ENCODE measurements around the gene C1QTNF2. TPM values are rescaled to one million over a fixed set of nuclear protein-coding genes. Genes with fewer than 3 reads are reported as not detected.
A peak's percentile ranks its signal among the peaks of the same experiment; 100 is the strongest.

The C1QTNF2 gene
- total RNA-seq, 4 donors from 2014 or later = 1.1 TPM; not detected in 2

DNA sequence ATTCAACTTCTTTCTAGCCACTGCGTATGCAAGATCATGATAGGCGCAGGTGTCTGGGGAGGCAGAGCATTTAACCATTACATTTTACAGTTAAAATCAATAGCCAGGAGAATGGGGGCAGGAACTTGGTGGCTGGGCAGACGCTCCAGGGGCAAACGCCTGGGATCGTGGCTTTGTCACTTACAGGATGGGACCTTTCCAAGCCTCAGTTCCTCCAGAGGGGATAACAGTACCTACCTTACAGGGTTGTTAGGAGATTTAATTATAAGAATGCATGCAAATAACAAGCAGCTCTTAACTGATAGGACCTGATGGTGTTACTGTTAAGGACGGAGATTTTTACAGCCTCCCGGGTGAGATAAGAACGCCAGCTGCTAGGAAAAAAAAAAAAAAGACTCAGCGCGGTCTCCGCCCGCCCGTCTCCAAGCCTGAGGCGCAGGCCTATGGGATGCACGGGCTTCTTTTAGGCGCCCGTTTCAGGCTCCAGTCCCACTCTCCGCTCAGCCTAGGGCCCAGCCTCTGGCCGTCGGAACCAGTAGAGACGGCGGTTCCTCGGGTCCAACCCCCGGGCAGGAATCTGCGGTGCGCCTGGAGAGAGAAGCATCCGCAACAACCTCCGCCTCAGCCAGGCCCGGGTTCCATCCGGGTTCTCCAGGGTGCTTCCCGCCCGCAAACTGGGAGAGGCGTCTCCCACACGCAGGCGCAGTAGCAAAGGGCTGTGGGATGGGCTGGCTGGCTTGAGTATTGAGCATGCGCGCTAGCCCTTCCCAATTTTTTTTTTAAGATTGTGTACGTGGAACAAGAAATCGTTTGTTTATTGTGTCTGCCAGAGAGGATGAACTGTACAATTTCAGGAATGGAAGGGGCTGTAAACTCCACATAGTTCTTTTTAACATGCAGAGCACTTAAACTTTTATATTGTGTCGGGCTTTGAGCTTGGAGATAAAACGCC, 29.3 kb upstream of the C1QTNF2 start, which contains the start of gene FAM200C:
FAM200C (minus strand) TSS at position 653 of the 952 bp plus-strand sequence. CDS start 4,564 bp downstream, outside the sequence.
- WGBS, 2 donors = 1 to 3% methylated on average over 26 to 38 of the region's 41 CpGs
- intact Hi-C loops (cut with DNase I) = no loop called here
- Histone ChIP-seq H3K9me3 (no peaks in the 10 kb centered on the region), H3K27me3 (no peaks in the 10 kb centered on the region), H3K4me1 (peaks cover 12 to 26% of the 10 kb centered on the region in 2 donors), H3K27ac (peak within 1 kb of the TSS; percentile 57 to 77 (median 74)), H3K36me3 (peaks cover 17 to 24% of the 10 kb centered on the region in 2 donors), H3K4me3 (replicated peaks in 1 of 3) (peak within 1 kb of the TSS; percentile 41 to 63 (median 50))
- peak; percentile 87 to 90 for DNase-seq
- TF ChIP-seq, protein P1, sequence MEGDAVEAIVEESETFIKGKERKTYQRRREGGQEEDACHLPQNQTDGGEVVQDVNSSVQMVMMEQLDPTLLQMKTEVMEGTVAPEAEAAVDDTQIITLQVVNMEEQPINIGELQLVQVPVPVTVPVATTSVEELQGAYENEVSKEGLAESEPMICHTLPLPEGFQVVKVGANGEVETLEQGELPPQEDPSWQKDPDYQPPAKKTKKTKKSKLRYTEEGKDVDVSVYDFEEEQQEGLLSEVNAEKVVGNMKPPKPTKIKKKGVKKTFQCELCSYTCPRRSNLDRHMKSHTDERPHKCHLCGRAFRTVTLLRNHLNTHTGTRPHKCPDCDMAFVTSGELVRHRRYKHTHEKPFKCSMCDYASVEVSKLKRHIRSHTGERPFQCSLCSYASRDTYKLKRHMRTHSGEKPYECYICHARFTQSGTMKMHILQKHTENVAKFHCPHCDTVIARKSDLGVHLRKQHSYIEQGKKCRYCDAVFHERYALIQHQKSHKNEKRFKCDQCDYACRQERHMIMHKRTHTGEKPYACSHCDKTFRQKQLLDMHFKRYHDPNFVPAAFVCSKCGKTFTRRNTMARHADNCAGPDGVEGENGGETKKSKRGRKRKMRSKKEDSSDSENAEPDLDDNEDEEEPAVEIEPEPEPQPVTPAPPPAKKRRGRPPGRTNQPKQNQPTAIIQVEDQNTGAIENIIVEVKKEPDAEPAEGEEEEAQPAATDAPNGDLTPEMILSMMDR (IDR thresholded peaks at IDR 0.05) = no peak
- peak; percentile 57 to 85 for TF ChIP-seq POLR2A (IDR thresholded peaks at IDR 0.05)

DNA sequence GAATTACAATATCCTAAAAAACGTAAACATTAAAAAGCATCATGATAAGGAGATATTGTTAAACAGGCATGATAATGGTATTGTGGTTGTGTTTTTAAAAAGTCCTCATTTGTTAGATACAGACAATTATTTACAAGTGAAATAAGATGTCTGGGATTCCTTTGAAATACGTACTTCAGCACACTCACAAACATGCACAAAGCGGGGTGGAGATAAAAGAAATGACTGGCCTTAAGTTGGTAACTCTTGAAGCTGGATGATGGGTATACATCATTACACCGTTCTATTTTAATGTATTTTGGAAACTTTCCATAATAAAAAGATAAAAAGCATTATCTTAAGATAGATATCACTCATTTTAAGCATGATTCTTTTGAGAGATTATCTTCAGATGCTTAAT, 28.4 kb upstream of the C1QTNF2 start:
- TF ChIP-seq, protein P1 (IDR thresholded peaks at IDR 0.05) = no peak
- TF ChIP-seq POLR2A (IDR thresholded peaks at IDR 0.05) = no peak
- Histone ChIP-seq H3K4me3 (replicated peaks in 1 of 3) (peak overlapping the region in 1 of 3 donors; percentile 50), H3K27ac (peak overlapping the region in 1 of 3 donors; percentile 77), H3K27me3 (no peaks in the 10 kb centered on the region), H3K4me1 (peaks cover 12 to 26% of the 10 kb centered on the region in 2 donors), H3K9me3 (no peaks in the 10 kb centered on the region), H3K36me3 (peaks cover 8 to 15% of the 10 kb centered on the region in 2 donors)
- intact Hi-C loops (cut with DNase I) = no loop called here
- 47 to 55% methylated on average over 4 of the region's 4 CpGs for WGBS, 2 donors
- no peak for DNase-seq

DNA sequence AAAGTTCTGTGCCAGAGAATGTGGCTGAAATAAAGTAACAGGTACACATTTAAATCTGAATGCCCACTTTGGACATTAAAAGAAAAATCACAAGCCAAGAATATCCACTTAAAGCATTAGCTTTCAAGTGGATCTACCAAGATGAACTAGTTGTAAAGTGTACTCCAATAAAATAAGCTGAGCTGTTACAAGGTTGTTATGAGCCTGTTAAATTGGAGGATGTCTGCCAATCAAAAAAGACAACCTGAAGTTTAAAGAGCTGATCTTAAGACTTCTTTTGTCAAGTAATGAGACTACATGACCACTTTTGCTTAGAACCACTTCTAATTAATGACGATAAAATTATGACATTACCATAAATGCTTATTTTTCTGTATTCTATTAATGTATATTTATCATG, 27.1 kb upstream of the C1QTNF2 start:
- DNase-seq = no peak
- no peaks in the 10 kb centered on the region for H3K27me3 ChIP-seq
- no peak overlapping the region for H3K4me3 ChIP-seq (replicated peaks in 1 of 3)
- H3K36me3 ChIP-seq = peaks cover 3 to 5% of the 10 kb centered on the region in 2 donors
- no peak for TF ChIP-seq POLR2A (IDR thresholded peaks at IDR 0.05)
- TF ChIP-seq, protein P1 (IDR thresholded peaks at IDR 0.05) = no peak
- no peaks in the 10 kb centered on the region for H3K9me3 ChIP-seq
- intact Hi-C loops (cut with DNase I) = no loop called here
- H3K27ac ChIP-seq = no peak overlapping the region
- peaks cover 12 to 26% of the 10 kb centered on the region in 2 donors for H3K4me1 ChIP-seq
- 69 to 75% methylated on average over 1 of the region's 1 CpG for WGBS, 2 donors

DNA sequence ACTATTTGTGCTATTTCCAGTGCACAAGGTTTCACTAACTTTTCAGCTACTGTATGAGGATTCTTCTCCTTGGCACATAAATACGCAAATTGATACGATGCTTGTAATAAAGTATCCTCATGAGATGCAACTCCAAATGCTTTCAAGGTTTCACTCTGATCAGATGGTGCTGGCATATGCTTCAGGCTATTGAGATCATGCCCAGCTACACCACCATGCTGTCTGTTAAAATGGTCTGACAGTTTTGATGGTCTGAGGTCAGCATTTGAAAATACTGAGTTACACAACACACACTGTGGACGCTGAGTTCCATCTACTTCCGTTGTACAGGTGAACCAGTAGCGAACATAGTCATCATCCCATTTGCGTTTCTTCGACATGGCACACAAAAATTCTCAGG, 24.7 kb upstream of the C1QTNF2 start:
- H3K27me3 ChIP-seq = no peaks in the 10 kb centered on the region
- H3K4me1 ChIP-seq = peaks cover 8 to 23% of the 10 kb centered on the region in 2 donors
- DNase-seq = no peak
- intact Hi-C loops (cut with DNase I) = no loop called here
- H3K36me3 ChIP-seq = no peaks in the 10 kb centered on the region
- WGBS, 2 donors = 96 to 97% methylated on average over 7 of the region's 7 CpGs
- no peak overlapping the region for H3K27ac ChIP-seq
- no peaks in the 10 kb centered on the region for H3K9me3 ChIP-seq
- no peak overlapping the region for H3K4me3 ChIP-seq (replicated peaks in 1 of 3)
- TF ChIP-seq, protein P1 (IDR thresholded peaks at IDR 0.05) = no peak
- TF ChIP-seq POLR2A (IDR thresholded peaks at IDR 0.05) = no peak

Data from thyroid gland (tissue), 4 donors.